K562 (cell line): ENCODE measurements around the gene RPS17. TPM values are rescaled to one million over a fixed set of nuclear protein-coding genes. Genes with fewer than 3 reads are reported as not detected.

Source experiments
- ARNT ChIP-seq, 2 experiments: fragments of 450-650 bp; IDR thresholded peaks; 2 replicates each; pipeline ENCODE4 v1.6.1; 2016; ENCODE audit warnings: mild to moderate bottlenecking in 1 of 2
- CHD1 ChIP-seq: fragments of 200-600 bp; sonication (generic); IDR thresholded peaks from one replicate; pipeline ENCODE4 v1.6.1; 2012; ENCODE audit warnings: mild to moderate bottlenecking, moderate library complexity, low read length, inconsistent platforms
- E2F4 ChIP-seq: sonication (generic); formaldehyde crosslinking; IDR thresholded peaks from 2 replicates; pipeline ENCODE4 v1.8.0; 2022; ENCODE audit warnings: mild to moderate bottlenecking, low read depth, missing genetic modification reagents
- EGR1 ChIP-seq: fragments of 450-650 bp; conservative IDR thresholded peaks from 2 replicates; pipeline ENCODE4 v1.6.1; 2017; ENCODE audit warnings: mild to moderate bottlenecking
- JUNB ChIP-seq: fragments of 450-650 bp; formaldehyde crosslinking; conservative IDR thresholded peaks from 2 replicates; pipeline ENCODE4 v1.4.0; 2020; ENCODE audit warnings: mild to moderate bottlenecking
- KDM4B ChIP-seq, 2 experiments: fragments of 450-650 bp in 1 of 2; sonication (generic) in 1 of 2; IDR thresholded peaks; 2 replicates each; pipeline ENCODE4 v1.6.1; 2016 to 2017; ENCODE audit warnings: borderline replicate concordance in 2 of 2, antibody characterized with exemption in 1 of 2, low read depth in 1 of 2, mild to moderate bottlenecking in 1 of 2
- KLF16 ChIP-seq: IDR thresholded peaks from 2 replicates; pipeline ENCODE4 v1.6.1; 2016; ENCODE audit warnings: antibody characterized with exemption
- KLF6 ChIP-seq: fragments of 250-450 bp; sonication (Bioruptor Pico); IDR thresholded peaks from 2 replicates; pipeline ENCODE4 v1.4.0; 2020; ENCODE audit warnings: mild to moderate bottlenecking, moderate library complexity, borderline replicate concordance
- NFE2L1 ChIP-seq: fragments of 450-650 bp; IDR thresholded peaks from 2 replicates; pipeline ENCODE4 v1.6.1; 2016; ENCODE audit warnings: missing genetic modification characterization, low read depth, mild to moderate bottlenecking, missing compliant biosample characterization, moderate library complexity, borderline replicate concordance
- PCBP1 ChIP-seq: fragments of 200-400 bp; formaldehyde crosslinking; IDR thresholded peaks from 2 replicates; pipeline ENCODE4 v1.6.1; 2018; ENCODE audit warnings: mild to moderate bottlenecking, low read depth, low read length; ENCODE audit not compliant: poor library complexity, severe bottlenecking
- PHF20 ChIP-seq: fragments of 450-650 bp; IDR thresholded peaks from 2 replicates; pipeline ENCODE4 v1.6.1; 2018; ENCODE audit not compliant: partially characterized antibody
- RBM34 ChIP-seq: fragments of 200-400 bp; formaldehyde crosslinking; IDR thresholded peaks from 2 replicates; pipeline ENCODE4 v1.6.1; 2018; ENCODE audit warnings: low read length, borderline replicate concordance; ENCODE audit not compliant: insufficient read depth
- ZBTB12 ChIP-seq: fragments of 250-450 bp; sonication (Bioruptor Pico); IDR thresholded peaks from 2 replicates; pipeline ENCODE4 v1.4.0; 2020
- ZNF280B ChIP-seq: fragments of 250-450 bp; sonication (Bioruptor Pico); IDR thresholded peaks from 2 replicates; pipeline ENCODE4 v1.5.1; 2021; ENCODE audit warnings: mild to moderate bottlenecking
- ZNF583 ChIP-seq: fragments of 250-450 bp; sonication (Bioruptor Pico); IDR thresholded peaks from 2 replicates; pipeline ENCODE4 v1.4.0; 2020
- ZNF785 ChIP-seq: fragments of 250-450 bp; sonication (Bioruptor Pico); IDR thresholded peaks from 2 replicates; pipeline ENCODE4 v1.4.0; 2020; ENCODE audit warnings: mild to moderate bottlenecking
- polyA plus RNA-seq, 8 experiments: library from polyadenylated mRNA; depleted of rRNA in 4 of 8; stranded (reverse) in 5 of 8; unstranded in 3 of 8; fragments of >200 nt; fragmentation: Nextera tagmentation in 2 of 8; fragmentation: Illumina TruSeq in 1 of 8; extraction: Ambion mirVana in 2 of 8; extraction: Trizol in 1 of 8; gene quantifications; 2 replicates each; pipeline versions ENCODE4 v1.2.1 to v1.2.3, GENCODE V29; 2011 to 2014; ENCODE audit warnings: inconsistent platforms in 1 of 8, missing spikeins in 1 of 8
- total RNA-seq, 7 experiments: library from RNA; depleted of rRNA in 6 of 7; stranded (reverse); fragments of >200 nt in 6 of 7; fragmentation: Illumina TruSeq in 2 of 7; extraction: Trizol in 2 of 7; gene quantifications; 2 replicates each; pipeline versions ENCODE4 v1.2.1 to v1.2.3, GENCODE V29; 2011 to 2021; ENCODE audit warnings: low replicate concordance in 1 of 7
- TF ChIP-seq, protein P1 (sequence below): sonication (generic); formaldehyde crosslinking; IDR thresholded peaks from 2 replicates; pipeline ENCODE4 v1.8.0; 2022; ENCODE audit warnings: missing genetic modification reagents, mild to moderate bottlenecking, borderline replicate concordance
- TF ChIP-seq, protein P2 (sequence below): sonication (generic); IDR thresholded peaks from 2 replicates; pipeline ENCODE4 v1.6.1; 2016
- TF ChIP-seq, protein P3 (sequence below): fragments of 450-650 bp; IDR thresholded peaks from 2 replicates; pipeline ENCODE4 v1.6.1; 2017; ENCODE audit warnings: antibody characterized with exemption

The RPS17 gene
- total and polyA plus RNA-seq, 9 of the 15 experiments (the other 6 are each of a cell fraction or from before 2014, with no cell fraction given) = 1,988 to 6,515 (median 5,229) TPM

DNA sequence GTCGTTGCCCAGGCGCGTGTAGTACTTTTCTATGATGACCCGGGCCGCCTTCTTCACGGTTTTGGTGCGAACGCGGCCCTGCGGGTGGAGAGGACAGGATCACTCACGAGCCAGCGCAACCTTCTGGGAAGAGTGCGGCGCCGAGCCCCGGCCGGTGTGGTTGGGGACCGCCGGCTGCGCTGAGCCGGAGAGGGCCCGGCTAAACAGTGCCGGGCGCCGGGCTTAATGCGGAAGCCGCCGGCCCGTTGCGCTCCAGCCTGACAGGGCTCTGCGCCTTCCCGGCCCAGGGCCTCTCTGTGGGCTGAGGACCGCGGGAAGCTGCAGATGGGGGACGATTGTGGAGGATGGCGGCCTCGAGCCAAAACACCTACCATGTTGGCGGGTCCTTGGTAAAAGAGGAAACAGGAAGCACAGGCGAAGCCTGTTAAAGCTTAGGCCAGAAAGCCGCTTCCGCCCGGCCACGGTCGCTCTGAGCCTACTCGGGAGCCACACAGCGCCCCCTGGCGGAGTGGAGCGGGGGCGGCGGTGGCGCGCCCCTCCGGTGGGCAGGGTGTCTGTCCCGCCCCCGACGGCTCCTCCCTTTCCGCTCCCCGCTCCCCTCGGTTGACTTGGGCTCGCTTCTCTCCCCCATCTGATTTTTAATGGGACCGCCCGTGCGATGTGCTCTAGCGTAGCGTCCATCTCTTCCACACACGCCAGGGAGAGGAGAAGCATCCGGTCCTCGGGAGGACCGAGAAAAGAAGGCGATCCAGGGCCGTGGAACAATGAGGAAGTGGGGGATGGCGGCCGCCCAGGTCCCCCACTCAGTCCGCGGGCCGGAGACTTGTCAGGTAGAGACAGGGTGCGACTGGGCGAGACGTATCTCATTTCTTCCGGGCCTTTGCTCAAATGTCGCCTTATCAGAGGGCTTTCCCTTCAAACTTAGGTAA is at the start of gene RPS17 (continued):
- TF ChIP-seq, protein P1, sequence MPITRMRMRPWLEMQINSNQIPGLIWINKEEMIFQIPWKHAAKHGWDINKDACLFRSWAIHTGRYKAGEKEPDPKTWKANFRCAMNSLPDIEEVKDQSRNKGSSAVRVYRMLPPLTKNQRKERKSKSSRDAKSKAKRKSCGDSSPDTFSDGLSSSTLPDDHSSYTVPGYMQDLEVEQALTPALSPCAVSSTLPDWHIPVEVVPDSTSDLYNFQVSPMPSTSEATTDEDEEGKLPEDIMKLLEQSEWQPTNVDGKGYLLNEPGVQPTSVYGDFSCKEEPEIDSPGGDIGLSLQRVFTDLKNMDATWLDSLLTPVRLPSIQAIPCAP (CRISPR knock-in tag) = no peak; the same call in 1 of the 2 replicates
- TF ChIP-seq KLF16 (peak; percentile 53; the same call in 1 of the 2 replicates), ARNT (IDR thresholded peaks at IDR 0.05) (no peak; a peak in 1 of 4 replicates), KLF6 (CRISPR knock-in tag) (no peak), CHD1 (peak; percentile 54), ZNF280B (CRISPR knock-in tag) (no peak), EGR1 (peak; percentile 88), ZBTB12 (CRISPR knock-in tag) (no peak; the same call in 1 of the 2 replicates), PCBP1 (peak; percentile 97), KDM4B (IDR thresholded peaks at IDR 0.05; ENCODE audit: borderline replicate concordance in 2 of 2, low read depth in 1 of 2) (peak in 1 of 2 experiments; percentile 95; a peak in 1 of 4 replicates), ZNF583 (no peak), RBM34 (no peak), PHF20 (peak; percentile 95), ZNF785 (no peak), NFE2L1 (tag) (no peak), JUNB (no peak), E2F4 (0 out of 2 replicates have a peak, but pooled peaks have one; percentile 48)
- TF ChIP-seq, protein P2, sequence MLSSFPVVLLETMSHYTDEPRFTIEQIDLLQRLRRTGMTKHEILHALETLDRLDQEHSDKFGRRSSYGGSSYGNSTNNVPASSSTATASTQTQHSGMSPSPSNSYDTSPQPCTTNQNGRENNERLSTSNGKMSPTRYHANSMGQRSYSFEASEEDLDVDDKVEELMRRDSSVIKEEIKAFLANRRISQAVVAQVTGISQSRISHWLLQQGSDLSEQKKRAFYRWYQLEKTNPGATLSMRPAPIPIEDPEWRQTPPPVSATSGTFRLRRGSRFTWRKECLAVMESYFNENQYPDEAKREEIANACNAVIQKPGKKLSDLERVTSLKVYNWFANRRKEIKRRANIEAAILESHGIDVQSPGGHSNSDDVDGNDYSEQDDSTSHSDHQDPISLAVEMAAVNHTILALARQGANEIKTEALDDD = no peak
- TF ChIP-seq, protein P3, sequence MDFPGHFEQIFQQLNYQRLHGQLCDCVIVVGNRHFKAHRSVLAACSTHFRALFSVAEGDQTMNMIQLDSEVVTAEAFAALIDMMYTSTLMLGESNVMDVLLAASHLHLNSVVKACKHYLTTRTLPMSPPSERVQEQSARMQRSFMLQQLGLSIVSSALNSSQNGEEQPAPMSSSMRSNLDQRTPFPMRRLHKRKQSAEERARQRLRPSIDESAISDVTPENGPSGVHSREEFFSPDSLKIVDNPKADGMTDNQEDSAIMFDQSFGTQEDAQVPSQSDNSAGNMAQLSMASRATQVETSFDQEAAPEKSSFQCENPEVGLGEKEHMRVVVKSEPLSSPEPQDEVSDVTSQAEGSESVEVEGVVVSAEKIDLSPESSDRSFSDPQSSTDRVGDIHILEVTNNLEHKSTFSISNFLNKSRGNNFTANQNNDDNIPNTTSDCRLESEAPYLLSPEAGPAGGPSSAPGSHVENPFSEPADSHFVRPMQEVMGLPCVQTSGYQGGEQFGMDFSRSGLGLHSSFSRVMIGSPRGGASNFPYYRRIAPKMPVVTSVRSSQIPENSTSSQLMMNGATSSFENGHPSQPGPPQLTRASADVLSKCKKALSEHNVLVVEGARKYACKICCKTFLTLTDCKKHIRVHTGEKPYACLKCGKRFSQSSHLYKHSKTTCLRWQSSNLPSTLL = peak; percentile 96
